Naive thymus-derived CD4-positive, alpha-beta T cell (primary cell): ENCODE measurements around the gene VEZT. TPM values are rescaled to one million over a fixed set of nuclear protein-coding genes. Genes with fewer than 3 reads are reported as not detected.
A peak's percentile ranks its signal among the peaks of the same experiment; 100 is the strongest.

ENCODE experiments used
- ATAC-seq: fragments of 150-1000 bp; cut with Tn5 transposase; 2 replicates; pipeline ENCODE4 v1.10.0; 2021; ENCODE audit warnings: mild to moderate bottlenecking, moderate library complexity
- CTCF ChIA-PET: fragments of 350-600 bp; sonication (Branson Sonifier 250); formaldehyde crosslinking; loops from one replicate; lab custom pipeline; 2021; ENCODE audit warnings: antibody characterized with exemption; lab: Charles Lee
- POLR2A ChIA-PET: fragments of 350-600 bp; sonication (Branson Sonifier 250); formaldehyde crosslinking; loops from one replicate; lab custom pipeline; 2021; ENCODE audit warnings: antibody characterized with exemption, inconsistent platforms; lab: Charles Lee
- DNase-seq, 9 donors: peaks; one replicate each; pipeline versions ENCODE4 v3.0.0 to v3.0.0-alpha.2; 2020 to 2022; ENCODE audit warnings: mixed read lengths in 1 of 9
- H3K27ac ChIP-seq: one replicate; pipeline ENCODE4 v1.7.0; 2013; ENCODE audit warnings: mild to moderate bottlenecking, low read depth, low read length, moderate library complexity
- H3K27me3 ChIP-seq, 2 donors: one replicate each; pipeline ENCODE4 v1.7.0; 2013; ENCODE audit warnings: low read length in 2 of 2, mild to moderate bottlenecking in 2 of 2, moderate library complexity in 2 of 2; ENCODE audit not compliant: control insufficient read depth in 2 of 2, insufficient read depth in 2 of 2
- H3K36me3 ChIP-seq, 3 experiments: 1 replicate in 2 of 3; 2 replicates in 1 of 3; pipeline ENCODE4 v1.7.0; 2013; ENCODE audit warnings: low read length in 3 of 3, mild to moderate bottlenecking in 3 of 3, moderate library complexity in 1 of 3; ENCODE audit not compliant: insufficient read depth in 3 of 3, control insufficient read depth in 2 of 3
- H3K4me1 ChIP-seq, 2 donors: one replicate each; pipeline ENCODE4 v1.7.0; 2013; ENCODE audit warnings: low read length in 2 of 2, mild to moderate bottlenecking in 2 of 2, moderate library complexity in 1 of 2; ENCODE audit not compliant: control insufficient read depth in 2 of 2, insufficient read depth in 2 of 2
- H3K4me3 ChIP-seq: 2 replicates; pipeline ENCODE4 v1.7.0; 2013; ENCODE audit warnings: mild to moderate bottlenecking, low read length
- H3K9me3 ChIP-seq, 3 experiments: 1 replicate in 2 of 3; 2 replicates in 1 of 3; pipeline ENCODE4 v1.7.0; 2013; ENCODE audit warnings: low read length in 3 of 3; ENCODE audit not compliant: control insufficient read depth in 2 of 3
- H3K27ac Mint-ChIP-seq, 9 donors: one replicate each; pipeline ENCODE4 v1.8.0; 2020 to 2022; ENCODE audit warnings: mixed read lengths in 9 of 9, mild to moderate bottlenecking in 8 of 9, moderate library complexity in 5 of 9, inconsistent platforms in 2 of 9
- H3K27me3 Mint-ChIP-seq, 5 donors: one replicate each; pipeline ENCODE4 v1.8.0; 2021 to 2022; ENCODE audit warnings: mixed read lengths in 5 of 5, mild to moderate bottlenecking in 1 of 5
- H3K36me3 Mint-ChIP-seq, 5 donors: one replicate each; pipeline ENCODE4 v1.8.0; 2020 to 2022; ENCODE audit warnings: mixed read lengths in 5 of 5, mild to moderate bottlenecking in 3 of 5, inconsistent platforms in 1 of 5
- H3K4me1 Mint-ChIP-seq, 7 donors: one replicate each; pipeline ENCODE4 v1.8.0; 2020 to 2022; ENCODE audit warnings: mixed read lengths in 7 of 7, mild to moderate bottlenecking in 3 of 7, inconsistent platforms in 1 of 7
- H3K4me3 Mint-ChIP-seq, 10 donors: one replicate each; pipeline ENCODE4 v1.8.0; 2020 to 2022; ENCODE audit warnings: mild to moderate bottlenecking in 10 of 10, mixed read lengths in 10 of 10, moderate library complexity in 6 of 10, inconsistent platforms in 2 of 10
- H3K9me3 Mint-ChIP-seq, 11 donors: one replicate each; pipeline ENCODE4 v1.8.0; 2020 to 2022; ENCODE audit warnings: mixed read lengths in 11 of 11, mild to moderate bottlenecking in 4 of 11, inconsistent platforms in 1 of 11, moderate library complexity in 1 of 11
- intact Hi-C, 2 donors: fragments of 100-400 bp; cut with micrococcal nuclease; formaldehyde crosslinking; loops; one replicate each; pipeline ENCODE4 v1.15.1; 2023
- polyA plus RNA-seq, 2 donors: library from polyadenylated mRNA; unstranded; fragments of 300-500 nt; fragmentation: Illumina TruSeq; gene quantifications; one replicate each; pipeline ENCODE4 v1.2.3, GENCODE V29; 2021
- total RNA-seq, 6 experiments: library from RNA in 5 of 6; stranded (reverse) in 5 of 6; gene quantifications; 1 replicate in 5 of 6; 2 replicates in 1 of 6; pipeline ENCODE4 v1.2.3 and lab custom pipeline; 2021 to 2026

Gene VEZT
- total and polyA plus RNA-seq, 7 experiments from 2014 or later: 23.2 to 48.8 (median 38.7) TPM

- peaks cover 16 to 55% (median 45%) of the 10 kb centered on the region in 7 donors for H3K4me1 Mint-ChIP-seq
- no peak overlapping the region for H3K4me3 Mint-ChIP-seq
- peak overlapping the region in 1 of 9 donors; percentile 33 for H3K27ac Mint-ChIP-seq
These were observed 26.0 kb downstream of the VEZT start for GRCh38 chr12:95243497-95244183.

GRCh38 chr12:95244350-95244749, 26.7 kb downstream of the VEZT start:
- no peaks in the 10 kb centered on the region for H3K36me3 ChIP-seq
- Mint-ChIP-seq H3K4me1 (peaks cover 12 to 48% (median 43%) of the 10 kb centered on the region in 7 donors), H3K4me3 (no peak overlapping the region), H3K27me3 (no peaks in the 10 kb centered on the region), H3K36me3 (peaks cover 0 to 22% (median 10%) of the 10 kb centered on the region in 5 donors), H3K9me3 (no peaks in the 10 kb centered on the region), H3K27ac (no peak overlapping the region)
- no peaks in the 10 kb centered on the region for H3K27me3 ChIP-seq
- intact Hi-C loops: no loop called here
- ATAC-seq (no peak), DNase-seq (no peak)
- no peaks in the 10 kb centered on the region for H3K4me1 ChIP-seq
- ChIA-PET POLR2A (no interaction called here), CTCF (no interaction called here)
- H3K9me3 ChIP-seq: no peaks in the 10 kb centered on the region
- H3K27ac ChIP-seq: no peak overlapping the region
- H3K4me3 ChIP-seq: no peak overlapping the region

More at GRCh38 chr12:95243497-95244183, 26.0 kb downstream of the VEZT start:
- Mint-ChIP-seq H3K27me3 (no peaks in the 10 kb centered on the region), H3K36me3 (peaks cover 0 to 22% (median 10%) of the 10 kb centered on the region in 5 donors), H3K9me3 (no peaks in the 10 kb centered on the region)
- ChIA-PET CTCF (no interaction called here), POLR2A (no interaction called here)
- intact Hi-C loops: no loop called here
- DNase-seq (no peak), ATAC-seq (no peak)
- H3K36me3 ChIP-seq: no peaks in the 10 kb centered on the region
- no peaks in the 10 kb centered on the region for H3K27me3 ChIP-seq
- H3K27ac ChIP-seq: no peak overlapping the region
- no peaks in the 10 kb centered on the region for H3K4me1 ChIP-seq
- H3K4me3 ChIP-seq: no peak overlapping the region
- no peaks in the 10 kb centered on the region for H3K9me3 ChIP-seq

- H3K27ac ChIP-seq: no peak overlapping the region
- no peaks in the 10 kb centered on the region for H3K9me3 ChIP-seq
- peaks cover 0 to 3% (median under 1%) of the 10 kb centered on the region in 3 experiments for H3K36me3 ChIP-seq
- H3K27me3 Mint-ChIP-seq: no peaks in the 10 kb centered on the region
- no peak for DNase-seq
- no peaks in the 10 kb centered on the region for H3K9me3 Mint-ChIP-seq
- no peak for ATAC-seq
- H3K4me1 Mint-ChIP-seq: peaks cover 11 to 57% (median 39%) of the 10 kb centered on the region in 7 donors
- H3K4me1 ChIP-seq: no peaks in the 10 kb centered on the region
- intact Hi-C loops: no loop called here
- H3K27me3 ChIP-seq: no peaks in the 10 kb centered on the region
- POLR2A ChIA-PET: no interaction called here
- CTCF ChIA-PET: no interaction called here
- H3K27ac Mint-ChIP-seq: peak overlapping the region in 1 of 9 donors; percentile 68
- H3K4me3 Mint-ChIP-seq: no peak overlapping the region
- no peak overlapping the region for H3K4me3 ChIP-seq
- peaks cover 0 to 22% (median 10%) of the 10 kb centered on the region in 5 donors for H3K36me3 Mint-ChIP-seq
These were observed 30.5 kb downstream of the VEZT start for GRCh38 chr12:95248095-95248494.

- Histone ChIP-seq H3K4me1 (no peaks in the 10 kb centered on the region), H3K9me3 (no peaks in the 10 kb centered on the region), H3K27ac (no peak overlapping the region), H3K27me3 (no peaks in the 10 kb centered on the region), H3K36me3 (peaks cover 0 to 6% (median 5%) of the 10 kb centered on the region in 3 experiments), H3K4me3 (no peak overlapping the region)
- Mint-ChIP-seq H3K27ac (peak overlapping the region in 1 of 9 donors; percentile 68), H3K4me1 (peaks cover 11 to 52% (median 39%) of the 10 kb centered on the region in 7 donors), H3K36me3 (peaks cover 0 to 19% (median 16%) of the 10 kb centered on the region in 5 donors), H3K27me3 (no peaks in the 10 kb centered on the region), H3K9me3 (no peaks in the 10 kb centered on the region), H3K4me3 (no peak overlapping the region)
- DNase-seq (no peak), ATAC-seq (no peak)
- ChIA-PET CTCF (no interaction called here), POLR2A (no interaction called here)
- intact Hi-C loops: no loop called here
These were observed 31.2 kb downstream of the VEZT start for GRCh38 chr12:95248604-95249360.

GRCh38 chr12:95253386-95253785, 35.8 kb downstream of the VEZT start:
- Histone ChIP-seq H3K27ac (no peak overlapping the region), H3K27me3 (no peaks in the 10 kb centered on the region), H3K9me3 (no peaks in the 10 kb centered on the region), H3K4me3 (no peak overlapping the region), H3K36me3 (peaks cover 6 to 39% (median 15%) of the 10 kb centered on the region in 3 experiments), H3K4me1 (no peaks in the 10 kb centered on the region)
- ChIA-PET POLR2A (interaction anchor here (0.8 kb wide), 1 partner anchor 17 kb away, joined by 4 read pairs; no protein-coding TSS in a partner anchor), CTCF (no interaction called here)
- no peak overlapping the region for H3K27ac Mint-ChIP-seq
- H3K27me3 Mint-ChIP-seq: no peaks in the 10 kb centered on the region
- peaks cover 15 to 45% (median 33%) of the 10 kb centered on the region in 5 donors for H3K36me3 Mint-ChIP-seq
- DNase-seq (no peak), ATAC-seq (no peak)
- H3K4me3 Mint-ChIP-seq: no peak overlapping the region
- intact Hi-C loops: no loop called here
- H3K9me3 Mint-ChIP-seq: no peaks in the 10 kb centered on the region
- H3K4me1 Mint-ChIP-seq: peaks cover 2 to 20% (median 11%) of the 10 kb centered on the region in 7 donors

GRCh38 chr12:95257541-95257940, 39.9 kb downstream of the VEZT start:
- no peak overlapping the region for H3K27ac Mint-ChIP-seq
- H3K4me3 Mint-ChIP-seq: no peak overlapping the region
- H3K36me3 ChIP-seq: peaks cover 6 to 45% (median 15%) of the 10 kb centered on the region in 3 experiments

More at GRCh38 chr12:95257541-95257940, 39.9 kb downstream of the VEZT start:
- no peaks in the 10 kb centered on the region for H3K27me3 Mint-ChIP-seq
- no peaks in the 10 kb centered on the region for H3K9me3 ChIP-seq
- H3K36me3 Mint-ChIP-seq: peaks cover 15 to 53% (median 35%) of the 10 kb centered on the region in 5 donors
- no peak overlapping the region for H3K27ac ChIP-seq
- H3K4me1 Mint-ChIP-seq: peaks cover 0 to 13% (median 0%) of the 10 kb centered on the region in 7 donors
- no peaks in the 10 kb centered on the region for H3K27me3 ChIP-seq
- no peaks in the 10 kb centered on the region for H3K9me3 Mint-ChIP-seq
- ATAC-seq: no peak
- POLR2A ChIA-PET: no interaction called here
- CTCF ChIA-PET: no interaction called here
- no peaks in the 10 kb centered on the region for H3K4me1 ChIP-seq
- intact Hi-C loops: no loop called here
- DNase-seq: no peak
- H3K4me3 ChIP-seq: no peak overlapping the region
